Measurements from ENCODE around the gene TNS1.

TNS1 gene

GRCh38 chr2:217870528-217871011 is 132.2 kb downstream of the TNS1 start:
- H3K36me3 ChIP-seq = no peaks in the 10 kb centered on the region

GRCh38 chr2:217868911-217869334 is 133.9 kb downstream of the TNS1 start:
- Histone ChIP-seq H3K9me3 (no peaks in the 10 kb centered on the region), H3K27me3 (no peaks in the 10 kb centered on the region), H3K36me3 (no peaks in the 10 kb centered on the region), H3K27ac (no peak overlapping the region), H3K4me3 (ENCODE audit: low read depth in 1 of 2, low read length in 1 of 2) (no peak overlapping the region), H3K4me1 (ENCODE audit: control insufficient read depth in 1 of 2, insufficient read depth in 1 of 2, low read depth in 1 of 2, low read length in 1 of 2) (no peaks in the 10 kb centered on the region)
- TF ChIP-seq, protein P1, sequence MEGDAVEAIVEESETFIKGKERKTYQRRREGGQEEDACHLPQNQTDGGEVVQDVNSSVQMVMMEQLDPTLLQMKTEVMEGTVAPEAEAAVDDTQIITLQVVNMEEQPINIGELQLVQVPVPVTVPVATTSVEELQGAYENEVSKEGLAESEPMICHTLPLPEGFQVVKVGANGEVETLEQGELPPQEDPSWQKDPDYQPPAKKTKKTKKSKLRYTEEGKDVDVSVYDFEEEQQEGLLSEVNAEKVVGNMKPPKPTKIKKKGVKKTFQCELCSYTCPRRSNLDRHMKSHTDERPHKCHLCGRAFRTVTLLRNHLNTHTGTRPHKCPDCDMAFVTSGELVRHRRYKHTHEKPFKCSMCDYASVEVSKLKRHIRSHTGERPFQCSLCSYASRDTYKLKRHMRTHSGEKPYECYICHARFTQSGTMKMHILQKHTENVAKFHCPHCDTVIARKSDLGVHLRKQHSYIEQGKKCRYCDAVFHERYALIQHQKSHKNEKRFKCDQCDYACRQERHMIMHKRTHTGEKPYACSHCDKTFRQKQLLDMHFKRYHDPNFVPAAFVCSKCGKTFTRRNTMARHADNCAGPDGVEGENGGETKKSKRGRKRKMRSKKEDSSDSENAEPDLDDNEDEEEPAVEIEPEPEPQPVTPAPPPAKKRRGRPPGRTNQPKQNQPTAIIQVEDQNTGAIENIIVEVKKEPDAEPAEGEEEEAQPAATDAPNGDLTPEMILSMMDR (IDR thresholded peaks at IDR 0.05) = no peak

More at GRCh38 chr2:217870528-217871011, 132.2 kb downstream of the TNS1 start:
- Histone ChIP-seq H3K4me3 (ENCODE audit: low read depth in 1 of 2, low read length in 1 of 2) (no peak overlapping the region), H3K4me1 (ENCODE audit: control insufficient read depth in 1 of 2, insufficient read depth in 1 of 2, low read depth in 1 of 2, low read length in 1 of 2) (no peaks in the 10 kb centered on the region), H3K9me3 (no peaks in the 10 kb centered on the region), H3K27ac (no peak overlapping the region), H3K27me3 (no peaks in the 10 kb centered on the region)
- TF ChIP-seq, protein P1 (IDR thresholded peaks at IDR 0.05) = no peak

GRCh38 chr2:217868265-217868892 is 134.4 kb downstream of the TNS1 start:
- H3K27ac ChIP-seq = no peak overlapping the region
- H3K27me3 ChIP-seq = no peaks in the 10 kb centered on the region
- no peaks in the 10 kb centered on the region for H3K36me3 ChIP-seq
- H3K9me3 ChIP-seq = no peaks in the 10 kb centered on the region
- H3K4me3 ChIP-seq (ENCODE audit: low read depth in 1 of 2, low read length in 1 of 2) = no peak overlapping the region
- H3K4me1 ChIP-seq (ENCODE audit: control insufficient read depth in 1 of 2, insufficient read depth in 1 of 2, low read depth in 1 of 2, low read length in 1 of 2) = no peaks in the 10 kb centered on the region
- TF ChIP-seq, protein P1 (IDR thresholded peaks at IDR 0.05) = no peak

DNA sequence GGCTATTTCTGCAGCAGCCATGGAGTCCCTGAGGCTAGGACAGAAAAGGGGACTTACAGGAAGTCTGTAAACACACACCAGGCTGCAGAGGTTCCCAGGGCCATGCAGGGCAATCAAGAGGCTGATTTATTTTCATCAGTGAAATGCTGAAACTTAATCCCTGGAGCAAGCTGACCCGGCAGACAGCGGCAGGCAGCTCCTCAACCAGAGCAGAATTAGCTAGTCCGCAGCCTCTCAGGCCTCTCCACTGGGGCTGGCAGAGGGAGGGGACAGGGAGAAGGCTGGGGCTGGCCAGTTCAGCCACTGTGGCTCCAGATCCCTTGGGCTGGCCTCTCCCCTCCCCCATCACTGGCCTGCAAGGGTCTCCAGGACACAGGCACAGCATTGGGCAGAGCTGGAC is 136.3 kb downstream of the TNS1 start:
- Histone ChIP-seq H3K4me3 (ENCODE audit: low read depth in 1 of 2, low read length in 1 of 2) (no peak overlapping the region), H3K4me1 (ENCODE audit: control insufficient read depth in 1 of 2, insufficient read depth in 1 of 2, low read depth in 1 of 2, low read length in 1 of 2) (no peaks in the 10 kb centered on the region), H3K27ac (no peak overlapping the region), H3K9me3 (no peaks in the 10 kb centered on the region), H3K27me3 (no peaks in the 10 kb centered on the region), H3K36me3 (no peaks in the 10 kb centered on the region)
- TF ChIP-seq, protein P1 (IDR thresholded peaks at IDR 0.05) = no peak

GRCh38 chr2:217864963-217865772 is 137.6 kb downstream of the TNS1 start:
- no peaks in the 10 kb centered on the region for H3K9me3 ChIP-seq
- no peaks in the 10 kb centered on the region for H3K4me1 ChIP-seq (ENCODE audit: control insufficient read depth in 1 of 2, insufficient read depth in 1 of 2, low read depth in 1 of 2, low read length in 1 of 2)
- H3K27ac ChIP-seq = no peak overlapping the region
- no peak overlapping the region for H3K4me3 ChIP-seq (ENCODE audit: low read depth in 1 of 2, low read length in 1 of 2)
- no peaks in the 10 kb centered on the region for H3K27me3 ChIP-seq
- H3K36me3 ChIP-seq = no peaks in the 10 kb centered on the region
- TF ChIP-seq, protein P1 (IDR thresholded peaks at IDR 0.05) = no peak

Data from neutrophil (primary cell).